H1 (cell line): Measurements from ENCODE around the gene CDCP1. TPM values are rescaled to one million over a fixed set of nuclear protein-coding genes. Genes with fewer than 3 reads are reported as not detected.

Source experiments
- CTCF ChIA-PET: fragments of 300-600 bp; sonication (Branson Sonifier 250); formaldehyde crosslinking; loops from one replicate; lab custom pipeline; 2021; ENCODE audit not compliant: partially characterized antibody; lab: Charles Lee
- POLR2A ChIA-PET: fragments of 300-600 bp; sonication (Branson Sonifier 250); formaldehyde crosslinking; loops from one replicate; lab custom pipeline; 2021; ENCODE audit warnings: inconsistent platforms; ENCODE audit not compliant: partially characterized antibody; lab: Charles Lee
- DNase-seq, 2 experiments: peaks; one replicate each; pipeline versions ENCODE4 v3.0.0 to v3.0.0-alpha.2; 2010 to 2022; ENCODE audit warnings: low spot score in 2 of 2, low read depth in 1 of 2, mixed read lengths in 1 of 2
- FAIRE-seq: peaks from 2 replicates; lab custom pipeline; 2011; peaks lifted over from hg19 to GRCh38; lab: Jason Lieb, UNC
- H2AFZ ChIP-seq: 2 replicates; pipeline ENCODE4 v1.8.1; 2012; ENCODE audit warnings: low read length, inconsistent platforms
- H2AK5ac ChIP-seq: 2 replicates; pipeline ENCODE4 v1.6.1; 2013; ENCODE audit warnings: low read depth, low read length
- H2BK120ac ChIP-seq: replicated peaks from 2 replicates; pipeline ENCODE3; 2013; ENCODE audit warnings: low read depth, low read length, inconsistent platforms
- H2BK12ac ChIP-seq: 2 replicates; pipeline ENCODE4 v1.6.1; 2013; ENCODE audit warnings: low read depth, low read length
- H2BK15ac ChIP-seq: 2 replicates; pipeline ENCODE4 v1.6.1; 2013; ENCODE audit warnings: low read length
- H2BK20ac ChIP-seq: 2 replicates; pipeline ENCODE4 v1.6.1; 2013; ENCODE audit warnings: low read length
- H2BK5ac ChIP-seq: 2 replicates; pipeline ENCODE4 v1.6.1; 2013; ENCODE audit warnings: low read depth, low read length
- H3K14ac ChIP-seq: 2 replicates; pipeline ENCODE4 v1.6.1; 2013; ENCODE audit warnings: inconsistent platforms; ENCODE audit not compliant: insufficient read length
- H3K18ac ChIP-seq: 2 replicates; pipeline ENCODE4 v1.6.1; 2013; ENCODE audit warnings: low read length; ENCODE audit errors: extremely low read depth
- H3K23ac ChIP-seq: 2 replicates; pipeline ENCODE4 v1.6.1; 2013; ENCODE audit warnings: inconsistent platforms; ENCODE audit not compliant: insufficient read length
- H3K23me2 ChIP-seq: 2 replicates; pipeline ENCODE4 v1.6.1; 2013; ENCODE audit warnings: low read depth, low read length
- H3K27ac ChIP-seq: 2 replicates; pipeline ENCODE4 v1.6.1; 2011; ENCODE audit warnings: low read depth, low read length, inconsistent platforms
- H3K27me3 ChIP-seq, 4 experiments: replicated peaks in 1 of 4; 1 replicate in 1 of 4; 2 replicates in 3 of 4; pipeline versions ENCODE4 v1.6.1 to v1.8.1; 2011 to 2013; ENCODE audit warnings: low read length in 3 of 4, mild to moderate bottlenecking in 3 of 4, inconsistent platforms in 2 of 4, mixed read lengths in 2 of 4, moderate library complexity in 1 of 4; ENCODE audit not compliant: control insufficient read depth in 3 of 4, insufficient read depth in 3 of 4; ENCODE audit errors: extremely low read depth in 1 of 4
- H3K36me3 ChIP-seq, 4 experiments: 2 replicates each; pipeline versions ENCODE4 v1.6.1 to v1.8.1; 2011 to 2013; ENCODE audit warnings: mild to moderate bottlenecking in 4 of 4, low read length in 3 of 4, moderate library complexity in 2 of 4, control low read depth in 1 of 4, inconsistent platforms in 1 of 4; ENCODE audit not compliant: insufficient read depth in 4 of 4, control insufficient read depth in 2 of 4
- H3K4ac ChIP-seq: replicated peaks from 2 replicates; pipeline ENCODE3; 2013; ENCODE audit warnings: low read length, low read depth, mixed read lengths, inconsistent platforms; ENCODE audit not compliant: insufficient read length
- H3K4me1 ChIP-seq, 4 experiments: replicated peaks in 1 of 4; 1 replicate in 1 of 4; 2 replicates in 3 of 4; pipeline versions ENCODE4 v1.6.1 to v1.8.1; 2011 to 2013; ENCODE audit warnings: low read length in 3 of 4, inconsistent platforms in 2 of 4, mixed read lengths in 1 of 4; ENCODE audit not compliant: insufficient read depth in 4 of 4, control insufficient read depth in 3 of 4
- H3K4me2 ChIP-seq, 2 experiments: 2 replicates each; pipeline versions ENCODE4 v1.6.1 to v1.8.1; 2011 to 2013; ENCODE audit warnings: low read depth in 2 of 2, low read length in 2 of 2, control low read depth in 1 of 2, inconsistent platforms in 1 of 2, mild to moderate bottlenecking in 1 of 2; ENCODE audit not compliant: insufficient read depth in 1 of 2
- H3K4me3 ChIP-seq, 4 experiments: fragments of 200-600, 300-600 bp in 1 of 4; sonication (generic), shearing (Covaris generic), sonication (Bioruptor Twin) in 1 of 4; 2 replicates each; pipeline versions ENCODE4 v1.5.1 to v1.8.1; 2011 to 2016; ENCODE audit warnings: low read length in 4 of 4, low read depth in 3 of 4, control low read depth in 2 of 4, inconsistent platforms in 2 of 4, mild to moderate bottlenecking in 2 of 4, mixed read lengths in 1 of 4, moderate library complexity in 1 of 4; ENCODE audit not compliant: insufficient read depth in 2 of 4; ENCODE audit errors: extremely low read depth in 1 of 4
- H3K56ac ChIP-seq: replicated peaks from 2 replicates; pipeline ENCODE3; 2013; ENCODE audit warnings: low read depth, mild to moderate bottlenecking, mixed read lengths, low read length, inconsistent platforms; ENCODE audit not compliant: insufficient read length
- H3K79me1 ChIP-seq: 2 replicates; pipeline ENCODE4 v1.6.1; 2013; ENCODE audit warnings: low read depth, low read length, control low read depth
- H3K79me2 ChIP-seq, 2 experiments: 2 replicates each; pipeline versions ENCODE4 v1.6.1 to v1.8.1; 2012 to 2013; ENCODE audit warnings: low read length in 2 of 2, mild to moderate bottlenecking in 2 of 2, inconsistent platforms in 1 of 2; ENCODE audit not compliant: insufficient read depth in 2 of 2, control insufficient read depth in 1 of 2
- H3K9ac ChIP-seq, 4 experiments: replicated peaks in 1 of 4; 1 replicate in 1 of 4; 2 replicates in 3 of 4; pipeline versions ENCODE4 v1.6.1 to v1.8.1; 2011 to 2013; ENCODE audit warnings: low read depth in 3 of 4, low read length in 3 of 4, control low read depth in 2 of 4, mild to moderate bottlenecking in 2 of 4, moderate library complexity in 2 of 4, inconsistent platforms in 1 of 4; ENCODE audit errors: extremely low read depth in 1 of 4
- H3K9me3 ChIP-seq, 2 experiments: 2 replicates each; pipeline versions ENCODE4 v1.6.1 to v1.8.1; 2012 to 2013; ENCODE audit warnings: mild to moderate bottlenecking in 2 of 2, moderate library complexity in 2 of 2, control low read depth in 1 of 2, inconsistent platforms in 1 of 2, low read depth in 1 of 2, low read length in 1 of 2, mixed read lengths in 1 of 2; ENCODE audit not compliant: insufficient read depth in 2 of 2
- H4K20me1 ChIP-seq, 2 experiments: replicated peaks in 1 of 2; 2 replicates each; pipeline versions ENCODE3 to v1.8.1; 2011 to 2013; ENCODE audit warnings: inconsistent platforms in 2 of 2, low read length in 2 of 2, mild to moderate bottlenecking in 1 of 2; ENCODE audit not compliant: insufficient read depth in 2 of 2, control insufficient read depth in 1 of 2
- H4K5ac ChIP-seq: 2 replicates; pipeline ENCODE4 v1.6.1; 2013; ENCODE audit warnings: low read length, low read depth, mixed read lengths, inconsistent platforms; ENCODE audit not compliant: insufficient read length
- H4K8ac ChIP-seq: 2 replicates; pipeline ENCODE4 v1.8.0; 2013; ENCODE audit warnings: mild to moderate bottlenecking, moderate library complexity, low read length, inconsistent platforms; ENCODE audit not compliant: insufficient read depth; ENCODE audit errors: extremely low read depth
- H4K91ac ChIP-seq: replicated peaks from 2 replicates; pipeline ENCODE3; 2013; ENCODE audit warnings: low read length, mixed read lengths, inconsistent platforms; ENCODE audit not compliant: insufficient read length
- BACH1 ChIP-seq: IDR thresholded peaks from 2 replicates; pipeline ENCODE4 v1.6.1; 2012; ENCODE audit warnings: low read length, improper control_type of control experiment
- CEBPB ChIP-seq: IDR thresholded peaks from 2 replicates; pipeline ENCODE4 v1.6.1; 2012; ENCODE audit warnings: low read depth, low read length
- CREB1 ChIP-seq: IDR thresholded peaks from 2 replicates; pipeline ENCODE4 v1.6.1; 2012; ENCODE audit warnings: inconsistent platforms
- EZH2 ChIP-seq: fragments of 200-600 bp; sonication (generic); IDR thresholded peaks from 2 replicates; pipeline ENCODE4 v1.7.1; 2012; ENCODE audit warnings: low read depth, mild to moderate bottlenecking, moderate library complexity, low read length, inconsistent platforms; ENCODE audit not compliant: severe bottlenecking
- GABPA ChIP-seq: IDR thresholded peaks from 2 replicates; pipeline ENCODE4 v1.6.1; 2011; ENCODE audit warnings: mild to moderate bottlenecking, low read length, moderate library complexity, borderline replicate concordance; ENCODE audit not compliant: insufficient read depth
- KDM1A ChIP-seq: fragments of 200-600, 300-600 bp; sonication (generic); IDR thresholded peaks from 2 replicates; pipeline ENCODE4 v1.7.1; 2016; ENCODE audit warnings: mild to moderate bottlenecking, low read length, borderline replicate concordance
- KDM4A ChIP-seq: IDR thresholded peaks from one replicate; pipeline ENCODE4 v1.7.1; 2012; ENCODE audit warnings: low read depth, mild to moderate bottlenecking, moderate library complexity, low read length, inconsistent platforms; ENCODE audit not compliant: severe bottlenecking
- POU5F1 ChIP-seq: IDR thresholded peaks from 2 replicates; pipeline ENCODE4 v1.6.1; 2011; ENCODE audit warnings: low read depth, mild to moderate bottlenecking, low read length, moderate library complexity
- SIRT6 ChIP-seq: IDR thresholded peaks from one replicate; pipeline ENCODE4 v1.7.1; 2012; ENCODE audit warnings: low read length, inconsistent platforms
- TEAD4 ChIP-seq: IDR thresholded peaks from 2 replicates; pipeline ENCODE4 v1.6.1; 2012; ENCODE audit warnings: low read depth, low read length, inconsistent platforms, mixed read lengths
- USF2 ChIP-seq: IDR thresholded peaks from 2 replicates; pipeline ENCODE4 v1.6.1; 2011; ENCODE audit warnings: low read length, improper control_type of control experiment
- WGBS, 2 experiments: shearing (Covaris generic) in 1 of 2; methylation state at CpG; one replicate each; pipeline versions ENCODE4 v1.1.6 to v1.1.7; 2013 to 2015; ENCODE audit warnings: low lambda C conversion rate in 2 of 2, mixed read lengths in 2 of 2, inconsistent platforms in 1 of 2, low coverage in 1 of 2, missing lambda C conversion rate in 1 of 2; ENCODE audit not compliant: insufficient replicate concordance in 2 of 2, insufficient coverage in 1 of 2, insufficient read length in 1 of 2; ENCODE audit errors: extremely low coverage in 1 of 2, missing lambda C conversion rate in 1 of 2; 5-methylcytosine and 5-hydroxymethylcytosine counted together
- polyA plus RNA-seq, 7 experiments: library from polyadenylated mRNA; depleted of rRNA in 3 of 7; stranded (reverse) in 5 of 7; unstranded in 2 of 7; fragments of >200 nt in 5 of 7; fragments of 200-250 nt in 2 of 7; gene quantifications; 1 replicate in 5 of 7; 2 replicates in 1 of 7; 4 replicates in 1 of 7; pipeline versions ENCODE4 v1.2.1 to v1.2.3, GENCODE V29; 2011 to 2013; ENCODE audit warnings: missing spikeins in 2 of 7, mixed read lengths in 2 of 7
- total RNA-seq: library from RNA; stranded (reverse); fragmentation: NEBNext Ultra II Directional; extraction: Animal tissue kit (Norgen Biotek cat#: 25700); gene quantifications from 2 replicates; pipeline ENCODE4 v1.2.1, GENCODE V29; 2021

CDCP1 gene
- total and polyA plus RNA-seq, 2 of the 8 experiments (the other 6 are each of a cell fraction or from before 2014, with no cell fraction given): 10.0 to 23.3 TPM

DNA sequence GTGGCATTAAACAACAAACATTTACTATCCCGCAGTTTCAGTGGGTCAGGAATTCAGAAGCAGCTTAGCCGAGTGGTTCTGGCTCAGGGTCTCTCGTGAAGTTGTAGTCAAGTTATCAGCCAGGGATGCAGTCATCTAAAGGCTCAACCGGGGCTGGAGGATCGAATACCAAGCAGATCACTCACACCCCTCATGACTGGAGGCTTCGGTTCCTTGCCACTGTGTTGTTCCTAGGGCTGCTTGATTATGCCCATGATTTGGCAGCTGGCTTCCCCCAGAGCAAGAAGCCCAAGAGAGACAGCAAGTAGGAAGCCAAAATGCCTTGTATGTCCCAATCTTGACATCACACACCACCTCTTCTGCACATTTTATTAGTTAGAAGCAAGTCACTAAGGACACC, 33.9 kb upstream of the CDCP1 start:
- H2BK120ac ChIP-seq: no peak overlapping the region
- H3K9ac ChIP-seq: no peak overlapping the region
- no peak overlapping the region for H3K27ac ChIP-seq
- 56% methylated on average over 6 of the region's 6 CpGs; no CpG with 5 or more reads in 1 of the 2 experiments for WGBS, 2 experiments
- no peaks in the 10 kb centered on the region for H4K20me1 ChIP-seq
- peaks cover 0 to 6% (median 4%) of the 10 kb centered on the region in 4 experiments; a peak in 5 of 7 replicates for H3K4me1 ChIP-seq
- no peak overlapping the region for H4K91ac ChIP-seq
- H2AK5ac ChIP-seq: no peak overlapping the region
- H2BK20ac ChIP-seq: no peak overlapping the region
- H3K27me3 ChIP-seq: no peaks in the 10 kb centered on the region
- H3K4ac ChIP-seq: no peak overlapping the region
- no peaks in the 10 kb centered on the region for H3K9me3 ChIP-seq
- H3K56ac ChIP-seq: no peak overlapping the region
- H2BK12ac ChIP-seq: no peak overlapping the region
- POLR2A ChIA-PET: no interaction called here
- H2BK15ac ChIP-seq: no peak overlapping the region
- no peak overlapping the region for H2BK5ac ChIP-seq
- no peak overlapping the region for H4K8ac ChIP-seq
- FAIRE-seq: no peak
- no peak overlapping the region for H3K4me2 ChIP-seq
- no peaks in the 10 kb centered on the region for H3K79me2 ChIP-seq
- no peak overlapping the region for H3K14ac ChIP-seq
- TF ChIP-seq KDM1A (no peak), SIRT6 (no peak), CREB1 (no peak), EZH2 (no peak), POU5F1 (no peak), CEBPB (no peak), KDM4A (no peak), TEAD4 (no peak), USF2 (no peak), BACH1 (no peak), GABPA (no peak)
- H3K36me3 ChIP-seq: no peaks in the 10 kb centered on the region
- H4K5ac ChIP-seq: no peak overlapping the region
- no peak overlapping the region for H3K4me3 ChIP-seq
- H3K18ac ChIP-seq: no peak overlapping the region
- DNase-seq: no peak
- H3K79me1 ChIP-seq: no peaks in the 10 kb centered on the region
- no peak overlapping the region for H3K23ac ChIP-seq
- H2AFZ ChIP-seq: no peak overlapping the region
- H3K23me2 ChIP-seq: no peaks in the 10 kb centered on the region
- CTCF ChIA-PET: interaction anchor here (0.8 to 1.3 kb wide), 4 partner anchors 10 to 139 kb away, joined by 3 to 4 read pairs (median 4); no protein-coding TSS in a partner anchor
